Left colon (tissue), 2 donors: Measurements from ENCODE around the gene SYNGR2. TPM values are rescaled to one million over a fixed set of nuclear protein-coding genes. Genes with fewer than 3 reads are reported as not detected.
"Not testable (repeated sequence)": the region's sequence is repeated elsewhere in the genome, so short reads cannot be mapped to it uniquely, and the experiment has no call there.

Source experiments
- ATAC-seq: fragments of 200-7000 bp; cut with Tn5 transposase; one replicate; pipeline ENCODE4 v1.9.1; 2020; ENCODE audit warnings: mild to moderate bottlenecking, moderate library complexity
- DNase-seq, 2 donors: peaks; one replicate each; pipeline ENCODE4 v3.0.0-alpha.2; 2020
- intact Hi-C, 2 donors: fragments of 100-400 bp; cut with DNase I in 1 of 2; cut with micrococcal nuclease in 1 of 2; formaldehyde crosslinking; loops; one replicate each; pipeline versions ENCODE4 v1.11.2 to v1.14.0; 2022; cut with DNase I, micrococcal nuclease
- total RNA-seq, 2 donors: library from RNA; stranded (reverse); fragmentation: NEBNext Ultra II Directional; extraction: Animal tissue kit (Norgen Biotek cat#: 25700); gene quantifications; one replicate each; pipeline ENCODE4 v1.2.1, GENCODE V29; 2021
- donor health status: DM: no; HTN: no; CAD: no.
- donor health status: DM: yes; HTN: yes; CAD: no.

SYNGR2 gene
- total RNA-seq, 2 donors from 2014 or later: 173 to 188 TPM

DNA sequence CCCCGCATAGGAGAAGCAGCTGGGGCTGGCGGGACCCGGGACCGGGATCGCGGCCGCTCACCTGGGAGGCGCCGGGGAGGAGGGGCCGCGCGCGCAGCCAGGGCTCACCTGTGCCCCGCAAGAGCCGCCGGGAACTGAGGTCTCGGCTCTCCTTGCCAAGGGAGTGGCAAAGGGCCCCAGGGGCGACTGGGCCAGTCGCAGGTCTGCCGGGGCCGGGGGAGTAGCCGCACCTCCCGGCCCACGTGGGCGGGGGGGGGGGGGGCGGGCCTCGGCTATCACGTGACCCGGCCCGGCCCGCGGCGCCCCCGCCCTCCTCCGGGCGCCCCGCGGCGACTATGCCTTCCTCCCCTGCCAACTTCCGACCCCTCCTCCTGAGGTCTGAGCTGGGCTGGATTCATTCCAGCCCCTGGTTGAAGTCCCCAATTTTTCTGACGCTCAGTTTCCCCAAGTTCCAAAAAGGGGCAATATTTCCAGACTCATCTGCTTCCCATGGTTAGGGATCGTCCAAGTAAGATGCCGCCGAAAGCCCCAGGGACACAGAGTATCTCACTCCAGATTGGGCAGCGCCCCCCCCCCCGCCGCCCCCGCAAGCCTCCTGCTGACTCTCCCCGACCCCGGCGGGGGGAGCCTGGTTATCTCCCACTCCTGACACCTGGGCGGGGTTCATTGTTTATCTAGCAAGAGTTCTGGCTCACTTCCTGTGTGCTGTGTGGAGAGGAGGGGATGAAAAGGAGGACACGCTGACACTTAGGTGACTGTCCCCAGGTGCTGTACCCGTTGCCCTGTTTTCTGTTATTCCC, 39.6 kb upstream of the SYNGR2 start, which contains the start of gene TMC6:
TMC6 (minus strand) TSS at position 205 of the 800 bp plus-strand sequence. CDS start 1,923 bp downstream, outside the sequence.
- intact Hi-C loops: no loop called here
- ATAC-seq (peak; percentile 75), DNase-seq (peak; percentile 84 to 86)

GRCh38 chr17:78129351-78130089, 38.9 kb upstream of the SYNGR2 start:
- DNase-seq (no peak), ATAC-seq (no peak)
- intact Hi-C loops: no loop called here

- no peak for DNase-seq
- no peak for ATAC-seq
- intact Hi-C loops: no loop called here
Observed at GRCh38 chr17:78130090-78130436, 38.3 kb upstream of the SYNGR2 start.

GRCh38 chr17:78130437-78131101, 37.8 kb upstream of the SYNGR2 start, which contains the start of gene TMC8:
Gene TMC8 (plus strand): TSS chr17:78130771. CDS start chr17:78131589, 818 bp downstream.
- DNase-seq (no peak), ATAC-seq (no peak)
- intact Hi-C loops: no loop called here

- no peak for DNase-seq
- ATAC-seq: no peak
- intact Hi-C loops: no loop called here
Observed at GRCh38 chr17:78131172-78132083, 37.0 kb upstream of the SYNGR2 start.

DNA sequence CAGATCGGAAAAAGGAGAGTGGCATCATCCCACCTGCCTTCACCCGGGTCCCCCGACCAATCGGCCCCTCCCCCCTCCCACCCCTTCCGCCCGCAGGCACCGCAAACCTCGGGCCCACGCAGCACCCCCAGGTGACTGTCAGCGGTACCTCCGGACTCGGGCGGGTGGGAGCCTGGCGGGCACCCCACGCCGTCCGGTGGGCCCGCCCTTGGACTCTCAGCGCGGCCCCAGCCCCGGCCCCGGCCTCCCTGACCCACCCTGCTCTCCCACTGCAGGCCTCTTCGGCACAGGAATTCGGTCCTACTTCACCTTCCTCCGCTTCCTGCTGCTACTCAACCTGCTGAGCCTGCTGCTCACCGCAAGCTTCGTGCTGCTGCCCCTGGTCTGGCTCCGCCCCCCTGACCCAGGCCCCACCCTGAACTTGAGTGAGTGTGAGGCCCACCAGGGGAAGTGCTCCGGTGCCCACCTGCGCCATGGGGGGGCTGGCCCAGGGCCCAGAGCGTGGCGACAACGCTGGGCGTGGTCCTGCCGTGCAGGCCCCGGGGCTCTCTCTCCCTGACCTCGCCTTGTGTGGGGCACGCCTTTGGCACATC, 36.2 kb upstream of the SYNGR2 start:
- ATAC-seq (peak; percentile 17), DNase-seq (peak; percentile 76 to 77)
- intact Hi-C loops: no loop called here

DNA sequence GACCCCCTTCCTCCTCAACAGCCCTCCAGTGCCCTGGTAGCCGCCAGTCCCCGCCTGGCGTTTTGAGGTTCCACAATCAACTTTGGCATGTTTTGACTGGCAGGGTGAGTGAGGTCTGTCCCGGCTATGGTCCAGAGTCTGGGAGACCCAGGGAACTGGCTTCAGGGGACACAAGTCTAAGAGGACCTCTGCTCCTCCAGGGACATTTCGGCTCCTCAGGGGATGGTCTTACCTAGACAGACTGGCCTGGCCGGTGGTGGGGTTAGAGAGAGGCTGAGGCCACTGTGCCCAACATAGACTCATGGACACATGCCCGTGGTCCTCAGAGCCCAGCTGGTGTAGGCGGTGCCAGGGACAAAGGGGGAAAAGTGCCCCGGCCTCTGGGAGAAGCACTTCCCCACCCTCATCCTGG, 35.6 kb upstream of the SYNGR2 start:
- ATAC-seq (no peak), DNase-seq (no peak)
- intact Hi-C loops: no loop called here

GRCh38 chr17:78133179-78133951, 35.0 kb upstream of the SYNGR2 start:
- DNase-seq: no peak
- intact Hi-C loops: no loop called here
- ATAC-seq: no peak

GRCh38 chr17:78133971-78134898, 34.1 kb upstream of the SYNGR2 start:
- ATAC-seq (peak; percentile 51), DNase-seq (peak; percentile 75 to 83)
- intact Hi-C loops: no loop called here

- ATAC-seq: no peak
- no peak for DNase-seq
- intact Hi-C loops: no loop called here
Observed at GRCh38 chr17:78134899-78135385, 33.4 kb upstream of the SYNGR2 start.

DNA sequence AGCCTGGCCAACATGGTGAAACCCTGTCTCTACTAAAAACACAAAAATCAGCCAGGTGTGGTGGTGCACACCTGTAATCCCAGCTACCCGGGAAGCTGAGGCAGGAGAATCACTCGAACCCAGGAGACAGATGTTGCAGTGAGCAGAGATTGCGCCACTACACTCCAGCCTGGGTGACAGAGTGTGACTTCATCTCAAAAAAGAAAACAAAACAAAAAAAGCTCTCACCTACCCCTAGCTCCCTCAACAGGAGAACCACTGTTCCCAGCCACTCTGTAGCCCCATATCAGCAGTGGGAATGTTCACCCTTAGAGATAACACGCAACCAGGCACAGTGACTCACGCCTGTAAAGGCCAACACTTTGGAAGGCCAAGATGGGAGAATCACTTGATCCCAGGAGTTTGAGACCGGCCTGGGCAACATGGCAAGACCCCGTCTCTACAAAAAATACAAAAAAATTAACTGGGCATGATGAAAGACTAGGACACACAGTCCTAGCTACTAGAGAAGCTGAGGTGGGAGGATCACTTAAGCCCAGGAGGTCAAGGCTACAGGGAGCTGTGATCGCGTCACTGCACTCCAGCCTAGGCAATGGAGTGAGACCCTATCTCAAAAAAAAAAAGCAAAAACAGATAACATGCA, 32.4 kb upstream of the SYNGR2 start:
- intact Hi-C loops: no loop called here
- ATAC-seq: no peak
- DNase-seq: no peak

- intact Hi-C loops: no loop called here
- DNase-seq (no peak), ATAC-seq (no peak)
Observed at GRCh38 chr17:78137392-78138203, 30.8 kb upstream of the SYNGR2 start.

GRCh38 chr17:78138204-78139060, 29.9 kb upstream of the SYNGR2 start:
- ATAC-seq (no peak), DNase-seq (no peak)
- intact Hi-C loops: no loop called here

- intact Hi-C loops, DNase-seq, ATAC-seq: not testable (repeated sequence)
Observed at GRCh38 chr17:78139861-78140168, 28.6 kb upstream of the SYNGR2 start.
